ENCODE data around the gene PPP6R1. TPM values are rescaled to one million over a fixed set of nuclear protein-coding genes. Genes with fewer than 3 reads are reported as not detected.

Gene PPP6R1
- total and polyA plus RNA-seq, 10 donors, result 49.2 to 150 (median 129) TPM

DNA sequence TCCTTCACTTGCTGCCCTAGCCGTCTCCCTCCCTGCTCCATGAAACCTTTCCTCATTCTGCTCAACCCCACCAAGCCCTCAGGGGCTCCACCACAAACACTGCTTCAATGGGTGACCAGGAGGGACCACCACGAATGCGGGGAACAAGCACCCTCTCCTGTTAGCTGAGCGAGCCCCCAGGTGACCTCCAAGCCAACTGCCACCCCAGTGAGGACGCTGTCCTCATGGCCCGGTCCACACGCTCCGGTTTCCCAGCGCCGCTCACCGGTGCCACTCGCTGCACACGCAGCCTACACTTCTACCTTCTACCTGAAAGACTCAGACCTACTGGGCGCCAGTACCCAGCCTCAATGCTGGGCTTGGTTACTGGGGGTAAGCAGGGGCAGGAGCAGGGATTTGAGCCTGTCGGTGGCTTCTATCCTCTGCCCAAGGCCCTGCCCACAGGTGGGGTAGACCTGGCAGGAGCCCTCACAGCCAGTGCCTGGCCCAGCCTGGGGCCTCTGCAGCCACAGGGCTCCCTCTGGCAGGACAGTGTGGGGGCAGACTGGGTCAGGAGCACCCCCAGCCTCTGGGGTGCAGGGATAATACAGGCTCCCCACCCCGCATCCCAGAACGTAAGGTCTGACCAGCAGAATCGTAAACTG, 29.6 kb downstream of the PPP6R1 start:
- 94 to 95% (median 95%) methylated on average over 15 to 18 of the region's 18 CpGs for WGBS, 5 donors
- H3K4me3 ChIP-seq, result no peak overlapping the region
- H3K36me3 ChIP-seq, result peaks cover 5 to 92% (median 78%) of the 10 kb centered on the region in 6 donors
- intact Hi-C loops (cut with DNase I; ENCODE audit: low total_unique reads), result no loop called here
- TF ChIP-seq POLR2AphosphoS5 (IDR thresholded peaks at IDR 0.05) (no peak), POLR2A (IDR thresholded peaks at IDR 0.05) (no peak)
- TF ChIP-seq, protein P1, sequence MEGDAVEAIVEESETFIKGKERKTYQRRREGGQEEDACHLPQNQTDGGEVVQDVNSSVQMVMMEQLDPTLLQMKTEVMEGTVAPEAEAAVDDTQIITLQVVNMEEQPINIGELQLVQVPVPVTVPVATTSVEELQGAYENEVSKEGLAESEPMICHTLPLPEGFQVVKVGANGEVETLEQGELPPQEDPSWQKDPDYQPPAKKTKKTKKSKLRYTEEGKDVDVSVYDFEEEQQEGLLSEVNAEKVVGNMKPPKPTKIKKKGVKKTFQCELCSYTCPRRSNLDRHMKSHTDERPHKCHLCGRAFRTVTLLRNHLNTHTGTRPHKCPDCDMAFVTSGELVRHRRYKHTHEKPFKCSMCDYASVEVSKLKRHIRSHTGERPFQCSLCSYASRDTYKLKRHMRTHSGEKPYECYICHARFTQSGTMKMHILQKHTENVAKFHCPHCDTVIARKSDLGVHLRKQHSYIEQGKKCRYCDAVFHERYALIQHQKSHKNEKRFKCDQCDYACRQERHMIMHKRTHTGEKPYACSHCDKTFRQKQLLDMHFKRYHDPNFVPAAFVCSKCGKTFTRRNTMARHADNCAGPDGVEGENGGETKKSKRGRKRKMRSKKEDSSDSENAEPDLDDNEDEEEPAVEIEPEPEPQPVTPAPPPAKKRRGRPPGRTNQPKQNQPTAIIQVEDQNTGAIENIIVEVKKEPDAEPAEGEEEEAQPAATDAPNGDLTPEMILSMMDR (IDR thresholded peaks at IDR 0.05 in 8 of 11, conservative IDR thresholded peaks at IDR 0.05 in 3 of 11), result no peak
- H3K27me3 ChIP-seq (replicated peaks in 1 of 7), result no peaks in the 10 kb centered on the region
- H3K9me3 ChIP-seq, result no peaks in the 10 kb centered on the region
- H3K4me1 ChIP-seq, result peaks cover 0 to 32% (median 15%) of the 10 kb centered on the region in 6 donors
- no peak overlapping the region for H3K27ac ChIP-seq
- DNase-seq, result no peak

DNA sequence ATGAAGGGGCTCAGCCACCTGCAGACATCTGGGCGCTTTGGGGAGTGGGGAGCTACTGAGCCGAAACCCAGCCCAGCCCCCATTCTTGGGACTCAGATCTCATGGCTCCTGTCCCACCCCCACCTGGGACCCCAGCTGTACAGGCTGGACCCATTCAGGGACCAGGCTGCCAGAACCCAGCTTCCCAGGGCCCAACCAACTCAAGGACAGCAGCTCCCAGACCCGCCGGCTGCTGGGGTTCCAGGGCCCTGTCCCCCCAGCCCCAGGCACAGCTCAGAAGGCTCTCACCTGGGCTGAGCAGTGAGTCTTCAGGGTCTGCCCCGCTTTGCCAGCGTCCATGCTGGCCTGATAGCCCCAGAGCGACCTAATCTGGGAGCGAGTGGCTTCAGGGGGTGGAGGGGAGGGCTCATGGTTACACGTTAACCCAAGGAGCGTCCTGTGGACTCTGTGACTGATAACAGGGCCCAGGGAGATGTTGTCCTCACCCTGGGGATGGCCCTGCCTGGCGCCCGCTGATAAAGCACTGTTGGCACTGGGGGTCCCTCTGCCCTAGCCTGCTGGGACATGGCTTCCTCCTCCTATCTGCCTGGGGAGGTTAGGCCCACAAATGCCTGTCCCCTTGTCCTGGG, 30.3 kb downstream of the PPP6R1 start, which contains the start of gene TMEM86B:
Gene TMEM86B (minus strand): TSS at position 361 of the 629 bp plus-strand sequence. CDS start 22 bp downstream, at position 339.
- peaks cover 5 to 92% (median 75%) of the 10 kb centered on the region in 6 donors for H3K36me3 ChIP-seq
- 93 to 100% (median 95%) methylated on average over 2 to 12 of the region's 12 CpGs for WGBS, 5 donors
- DNase-seq, result no peak

DNA sequence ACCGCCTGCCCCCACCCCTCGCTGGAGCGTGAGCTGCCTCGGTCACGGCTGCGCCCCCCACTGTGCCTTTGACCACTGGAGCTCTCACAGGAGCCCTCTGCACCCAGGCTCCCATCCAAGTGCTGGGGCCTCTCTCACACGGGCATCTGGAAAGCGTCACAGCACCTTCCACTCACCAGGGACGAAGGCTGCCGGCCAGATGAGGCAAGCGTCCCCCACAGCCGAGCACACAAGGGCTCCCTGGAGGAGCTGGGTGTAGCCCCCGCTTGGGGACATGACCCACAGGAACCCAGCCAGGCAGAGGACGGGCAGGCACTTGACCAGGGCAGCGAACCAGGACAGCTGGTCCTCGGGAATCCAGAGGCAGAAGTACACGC, 30.8 kb downstream of the PPP6R1 start:
- Histone ChIP-seq H3K4me3 (no peak overlapping the region), H3K27ac (no peak overlapping the region), H3K36me3 (peaks cover 5 to 91% (median 73%) of the 10 kb centered on the region in 6 donors), H3K4me1 (peaks cover 0 to 32% (median 16%) of the 10 kb centered on the region in 6 donors), H3K27me3 (replicated peaks in 1 of 7) (no peaks in the 10 kb centered on the region), H3K9me3 (no peaks in the 10 kb centered on the region)
- TF ChIP-seq POLR2AphosphoS5 (IDR thresholded peaks at IDR 0.05), result peak; percentile 19 to 64 (median 50)
- no peak for TF ChIP-seq POLR2A (IDR thresholded peaks at IDR 0.05)
- TF ChIP-seq, protein P1 (IDR thresholded peaks at IDR 0.05 in 8 of 11, conservative IDR thresholded peaks at IDR 0.05 in 3 of 11), result no peak
- DNase-seq, result no peak
- intact Hi-C loops (cut with DNase I; ENCODE audit: low total_unique reads), result no loop called here
- 77 to 87% (median 82%) methylated on average over 7 to 17 of the region's 17 CpGs for WGBS, 5 donors

More for the DNA sequence above, 30.3 kb downstream of the PPP6R1 start, which contains the start of gene TMEM86B:
- Histone ChIP-seq H3K4me3 (no peak within 1 kb of the TSS), H3K9me3 (no peaks in the 10 kb centered on the region), H3K27ac (no peak within 1 kb of the TSS), H3K4me1 (peaks cover 0 to 32% (median 15%) of the 10 kb centered on the region in 6 donors), H3K27me3 (replicated peaks in 1 of 7) (no peaks in the 10 kb centered on the region)
- intact Hi-C loops (cut with DNase I; ENCODE audit: low total_unique reads), result no loop called here
- TF ChIP-seq, protein P1 (IDR thresholded peaks at IDR 0.05 in 8 of 11, conservative IDR thresholded peaks at IDR 0.05 in 3 of 11), result no peak
- TF ChIP-seq POLR2AphosphoS5 (IDR thresholded peaks at IDR 0.05), result no peak
- no peak for TF ChIP-seq POLR2A (IDR thresholded peaks at IDR 0.05)

All from spleen (tissue), 11 donors.